OCI-LY3 (cell line): ENCODE results near the gene LRP3.

Experiments used
- H2AFZ ChIP-seq: fragments of 200-600, 300-600 bp; shearing (Covaris generic); 2 replicates; pipeline ENCODE4 v1.6.0; 2014; ENCODE audit warnings: antibody characterized with exemption, low read depth, low read length
- H3K27ac ChIP-seq: fragments of 200-600, 300-600 bp; sonication (generic); 2 replicates; pipeline ENCODE4 v1.5.1; 2014; ENCODE audit warnings: mild to moderate bottlenecking, low read length, moderate library complexity, mixed read lengths
- H3K27me3 ChIP-seq: fragments of 200-600, 300-600 bp; sonication (generic); 2 replicates; pipeline ENCODE4 v1.6.1; 2014; ENCODE audit warnings: low read depth, low read length, mixed read lengths
- H3K36me3 ChIP-seq: fragments of 200-600, 300-600 bp; sonication (generic); replicated peaks from 2 replicates; pipeline ENCODE3; 2014; ENCODE audit warnings: low read depth, low read length, mixed read lengths
- H3K4me1 ChIP-seq: fragments of 300-600, 200-600 bp; sonication (generic); 2 replicates; pipeline ENCODE4 v1.6.1; 2014; ENCODE audit warnings: low read length, mixed read lengths
- H3K4me2 ChIP-seq: fragments of 200-600, 300-600 bp; sonication (generic); 2 replicates; pipeline ENCODE4 v1.6.1; 2014; ENCODE audit warnings: low read length, mixed read lengths
- H3K4me3 ChIP-seq: fragments of 300-600, 200-600 bp; sonication (generic); 2 replicates; pipeline ENCODE4 v1.5.1; 2014; ENCODE audit warnings: antibody characterized with exemption, mild to moderate bottlenecking, low read length, moderate library complexity
- H3K79me2 ChIP-seq: fragments of 300-600, 200-600 bp; shearing (Covaris generic); 2 replicates; pipeline ENCODE4 v1.6.1; 2014; ENCODE audit warnings: mild to moderate bottlenecking, low read length, mixed read lengths
- H3K9ac ChIP-seq: fragments of 300-600, 200-600 bp; shearing (Covaris generic); 2 replicates; pipeline ENCODE4 v1.6.0; 2014; ENCODE audit warnings: mild to moderate bottlenecking, low read length, moderate library complexity
- H3K9me3 ChIP-seq: fragments of 200-600, 300-600 bp; shearing (Covaris generic); 2 replicates; pipeline ENCODE4 v1.6.1; 2014; ENCODE audit warnings: low read length, mixed read lengths; ENCODE audit not compliant: insufficient read depth
- H4K20me1 ChIP-seq: fragments of 200-600, 300-600 bp; sonication (generic); 2 replicates; pipeline ENCODE4 v1.6.1; 2016; ENCODE audit warnings: low read length, mixed read lengths; ENCODE audit not compliant: insufficient read depth
- EZH2phosphoT487 ChIP-seq: fragments of 200-600 bp; shearing (Covaris generic); IDR thresholded peaks from 2 replicates; pipeline ENCODE4 v1.6.1; 2018; ENCODE audit warnings: antibody characterized with exemption, mixed run types, low read depth
- TF ChIP-seq, protein P1 (sequence below): fragments of 200-600, 300-600 bp; sonication (generic); IDR thresholded peaks from 2 replicates; pipeline ENCODE4 v1.5.1; 2014; ENCODE audit warnings: antibody characterized with exemption, low read length, low read depth

Gene LRP3

DNA sequence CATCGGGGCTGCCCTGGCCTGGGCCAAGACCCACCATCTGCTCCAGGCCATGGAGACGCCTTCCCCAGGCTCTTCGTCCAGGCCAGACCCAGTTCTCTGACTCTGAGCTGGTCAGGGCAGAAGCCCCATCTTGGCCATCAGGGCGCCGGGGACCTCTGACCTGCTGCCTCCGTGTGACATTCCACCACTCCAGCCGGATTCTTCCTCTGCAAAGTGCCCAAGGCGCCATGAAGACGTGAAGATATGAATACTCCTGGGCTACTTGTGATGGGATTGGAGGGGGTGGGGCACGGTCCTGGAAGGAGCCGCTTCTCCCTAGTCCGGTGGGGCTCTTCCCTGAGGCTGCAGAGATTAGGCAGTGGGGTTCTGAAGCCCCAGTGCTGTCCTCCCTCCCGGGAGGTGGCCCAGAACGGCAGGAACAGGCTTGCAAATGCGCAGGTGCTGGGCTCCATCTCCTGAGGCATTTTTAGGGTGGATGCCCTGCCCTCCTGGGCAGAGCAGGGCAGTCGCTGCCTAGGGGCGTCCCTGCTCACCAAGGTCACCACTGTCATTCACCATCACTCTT, 57.5 kb downstream of the LRP3 start:
- H3K27me3 ChIP-seq, result 0 out of 2 replicates have a peak, but pooled peaks cover 2% of the 10 kb centered on the region
- H4K20me1 ChIP-seq, result no peaks in the 10 kb centered on the region
- H3K36me3 ChIP-seq, result no peaks in the 10 kb centered on the region
- H3K27ac ChIP-seq, result no peak overlapping the region
- no peak overlapping the region for H3K4me3 ChIP-seq
- H3K4me2 ChIP-seq, result no peak overlapping the region
- H3K9me3 ChIP-seq, result no peaks in the 10 kb centered on the region
- H3K4me1 ChIP-seq, result no peaks in the 10 kb centered on the region
- H3K9ac ChIP-seq, result no peak overlapping the region
- H3K79me2 ChIP-seq, result no peaks in the 10 kb centered on the region
- TF ChIP-seq EZH2phosphoT487, result no peak
- TF ChIP-seq, protein P1, sequence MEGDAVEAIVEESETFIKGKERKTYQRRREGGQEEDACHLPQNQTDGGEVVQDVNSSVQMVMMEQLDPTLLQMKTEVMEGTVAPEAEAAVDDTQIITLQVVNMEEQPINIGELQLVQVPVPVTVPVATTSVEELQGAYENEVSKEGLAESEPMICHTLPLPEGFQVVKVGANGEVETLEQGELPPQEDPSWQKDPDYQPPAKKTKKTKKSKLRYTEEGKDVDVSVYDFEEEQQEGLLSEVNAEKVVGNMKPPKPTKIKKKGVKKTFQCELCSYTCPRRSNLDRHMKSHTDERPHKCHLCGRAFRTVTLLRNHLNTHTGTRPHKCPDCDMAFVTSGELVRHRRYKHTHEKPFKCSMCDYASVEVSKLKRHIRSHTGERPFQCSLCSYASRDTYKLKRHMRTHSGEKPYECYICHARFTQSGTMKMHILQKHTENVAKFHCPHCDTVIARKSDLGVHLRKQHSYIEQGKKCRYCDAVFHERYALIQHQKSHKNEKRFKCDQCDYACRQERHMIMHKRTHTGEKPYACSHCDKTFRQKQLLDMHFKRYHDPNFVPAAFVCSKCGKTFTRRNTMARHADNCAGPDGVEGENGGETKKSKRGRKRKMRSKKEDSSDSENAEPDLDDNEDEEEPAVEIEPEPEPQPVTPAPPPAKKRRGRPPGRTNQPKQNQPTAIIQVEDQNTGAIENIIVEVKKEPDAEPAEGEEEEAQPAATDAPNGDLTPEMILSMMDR, result no peak
- no peak overlapping the region for H2AFZ ChIP-seq

DNA sequence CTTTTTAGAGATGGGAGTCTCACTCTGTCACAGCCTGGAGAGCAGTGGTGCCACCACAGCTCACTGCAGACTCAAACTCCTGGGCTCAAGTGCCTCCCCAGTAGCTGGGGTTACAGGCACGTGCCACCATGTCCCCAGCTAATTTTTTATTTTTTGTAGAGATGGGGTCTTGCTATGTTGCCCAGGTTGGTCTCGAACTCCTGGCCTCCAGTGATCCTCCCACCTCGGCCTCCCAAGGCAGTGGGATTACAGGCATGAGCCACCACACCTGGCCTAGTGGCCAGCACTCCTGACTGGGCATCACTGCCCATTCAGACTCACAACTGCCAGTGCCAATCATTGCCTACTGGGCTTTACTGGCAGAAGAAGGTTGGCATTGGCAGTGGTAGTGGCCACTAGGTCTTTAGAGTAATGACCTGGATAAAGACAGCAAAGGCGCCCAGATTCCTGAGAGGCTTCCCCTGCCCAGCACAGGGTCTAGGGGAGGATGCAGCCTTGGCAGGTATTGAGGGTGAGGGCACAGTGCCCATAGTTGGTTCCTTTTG, 58.4 kb downstream of the LRP3 start:
- 0 out of 2 replicates have a peak, but pooled peaks cover 2% of the 10 kb centered on the region for H3K27me3 ChIP-seq
- no peak overlapping the region for H3K4me3 ChIP-seq
- H3K4me2 ChIP-seq, result no peak overlapping the region
- H3K4me1 ChIP-seq, result no peaks in the 10 kb centered on the region
- no peaks in the 10 kb centered on the region for H4K20me1 ChIP-seq
- no peak overlapping the region for H3K27ac ChIP-seq
- H2AFZ ChIP-seq, result no peak overlapping the region
- H3K9me3 ChIP-seq, result no peaks in the 10 kb centered on the region
- TF ChIP-seq, protein P1, result no peak
- no peak for TF ChIP-seq EZH2phosphoT487
- H3K79me2 ChIP-seq, result no peaks in the 10 kb centered on the region
- no peaks in the 10 kb centered on the region for H3K36me3 ChIP-seq
- H3K9ac ChIP-seq, result no peak overlapping the region

DNA sequence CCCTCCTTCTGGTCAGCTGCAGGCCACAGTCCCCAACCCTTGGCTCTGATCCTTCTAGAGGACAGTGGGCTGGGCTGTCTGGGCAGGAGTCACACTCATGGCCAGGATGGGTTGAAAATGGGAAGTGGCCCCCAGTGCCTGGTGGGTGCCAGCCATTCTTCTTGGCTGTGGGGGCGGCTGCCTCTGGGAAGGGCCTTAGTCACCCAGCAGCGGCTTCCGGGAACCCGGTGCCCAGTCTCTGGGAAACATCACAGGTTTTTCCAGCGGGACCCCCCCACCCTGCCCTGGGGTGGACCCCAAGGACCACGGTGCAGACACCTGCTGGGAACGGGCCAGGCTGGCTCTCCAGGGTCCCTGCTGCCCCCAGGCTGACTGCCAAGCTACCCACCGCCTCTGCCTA, 58.8 kb downstream of the LRP3 start:
- H2AFZ ChIP-seq, result no peak overlapping the region
- no peak overlapping the region for H3K9ac ChIP-seq
- no peak overlapping the region for H3K4me3 ChIP-seq
- no peaks in the 10 kb centered on the region for H4K20me1 ChIP-seq
- TF ChIP-seq, protein P1, result no peak
- TF ChIP-seq EZH2phosphoT487, result no peak
- no peaks in the 10 kb centered on the region for H3K36me3 ChIP-seq
- no peak overlapping the region for H3K27ac ChIP-seq
- no peaks in the 10 kb centered on the region for H3K79me2 ChIP-seq
- no peaks in the 10 kb centered on the region for H3K9me3 ChIP-seq
- no peaks in the 10 kb centered on the region for H3K4me1 ChIP-seq
- no peak overlapping the region for H3K4me2 ChIP-seq
- peaks cover 6% of the 10 kb centered on the region; the same call in 1 of the 2 replicates for H3K27me3 ChIP-seq

DNA sequence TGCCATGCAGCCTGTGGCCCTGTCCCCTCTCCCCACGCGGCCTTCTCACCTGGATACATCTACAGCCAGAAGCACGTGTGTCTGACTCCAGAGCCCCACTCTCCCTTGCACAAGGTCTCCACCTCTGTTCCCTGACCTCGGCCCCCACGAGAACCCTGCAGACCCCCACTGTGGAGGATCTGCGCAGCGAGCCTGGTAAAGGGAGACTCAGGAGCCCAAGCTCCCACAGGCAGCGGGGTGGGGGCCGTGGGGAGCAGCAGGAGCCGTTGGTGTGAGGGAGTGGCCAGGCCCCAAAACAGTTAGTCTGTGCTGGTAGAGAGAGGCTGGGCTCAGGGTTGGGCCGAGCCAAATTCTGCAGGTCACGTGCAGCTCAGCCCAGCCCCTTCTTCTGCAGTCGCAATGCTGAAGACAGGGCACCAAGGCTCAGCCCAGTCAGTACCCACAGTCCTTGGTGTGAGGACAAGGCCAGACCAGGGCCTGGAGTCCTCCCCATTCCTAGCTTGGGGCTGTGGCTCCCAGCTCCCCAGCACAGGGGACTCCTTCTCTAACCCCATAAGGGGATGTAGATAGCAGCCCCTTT, 60.2 kb downstream of the LRP3 start:
- Histone ChIP-seq H3K4me3 (no peak overlapping the region), H2AFZ (no peak overlapping the region), H3K9me3 (no peaks in the 10 kb centered on the region), H3K4me1 (no peaks in the 10 kb centered on the region), H3K27ac (no peak overlapping the region), H4K20me1 (no peaks in the 10 kb centered on the region), H3K79me2 (no peaks in the 10 kb centered on the region), H3K27me3 (peaks cover 6% of the 10 kb centered on the region; the same call in 1 of the 2 replicates), H3K4me2 (no peak overlapping the region), H3K36me3 (no peaks in the 10 kb centered on the region), H3K9ac (no peak overlapping the region)
- TF ChIP-seq, protein P1, result no peak
- no peak for TF ChIP-seq EZH2phosphoT487
